ENCODE results near the gene PCDH9. TPM values are rescaled to one million over a fixed set of nuclear protein-coding genes. Genes with fewer than 3 reads are reported as not detected.

The PCDH9 gene
- total RNA-seq, 1 donor from 2014 or later, result 17.1 TPM

- intact Hi-C loops (cut with DNase I), result no loop called here
- DNase-seq (ENCODE audit: low spot score), result no peak
Measured at GRCh38 chr13:66415444-66415843, 814.7 kb downstream of the PCDH9 start.

GRCh38 chr13:66414066-66414800 lies 815.9 kb downstream of the PCDH9 start:
- intact Hi-C loops (cut with DNase I), result no loop called here
- DNase-seq (ENCODE audit: low spot score), result no peak

GRCh38 chr13:66410314-66410713 lies 819.8 kb downstream of the PCDH9 start:
- intact Hi-C loops (cut with DNase I), result no loop called here
- DNase-seq (ENCODE audit: low spot score), result no peak

- intact Hi-C loops (cut with DNase I), result no loop called here
- DNase-seq (ENCODE audit: low spot score), result no peak
Measured at GRCh38 chr13:66409542-66409941, 820.6 kb downstream of the PCDH9 start.

GRCh38 chr13:66407128-66407527 lies 823.0 kb downstream of the PCDH9 start:
- intact Hi-C loops (cut with DNase I), result no loop called here

GRCh38 chr13:66405908-66406802 lies 824.0 kb downstream of the PCDH9 start:
- no peak for DNase-seq (ENCODE audit: low spot score)
- intact Hi-C loops (cut with DNase I), result no loop called here

More at GRCh38 chr13:66407128-66407527, 823.0 kb downstream of the PCDH9 start:
- DNase-seq (ENCODE audit: low spot score), result no peak

GRCh38 chr13:66402546-66402945 lies 827.6 kb downstream of the PCDH9 start:
- no peak for DNase-seq (ENCODE audit: low spot score)
- intact Hi-C loops (cut with DNase I), result no loop called here

- intact Hi-C loops (cut with DNase I), result no loop called here
- no peak for DNase-seq (ENCODE audit: low spot score)
Measured at GRCh38 chr13:66402066-66402465, 828.1 kb downstream of the PCDH9 start.

- no peak for DNase-seq (ENCODE audit: low spot score)
Measured at GRCh38 chr13:66400292-66400691, 829.8 kb downstream of the PCDH9 start.

GRCh38 chr13:66399873-66400272 lies 830.3 kb downstream of the PCDH9 start:
- intact Hi-C loops (cut with DNase I), result no loop called here
- DNase-seq (ENCODE audit: low spot score), result no peak

More at GRCh38 chr13:66400292-66400691, 829.8 kb downstream of the PCDH9 start:
- intact Hi-C loops (cut with DNase I), result no loop called here

- intact Hi-C loops (cut with DNase I), result no loop called here
Measured at GRCh38 chr13:66397133-66397532, 833.0 kb downstream of the PCDH9 start.

GRCh38 chr13:66391322-66391721 lies 838.8 kb downstream of the PCDH9 start:
- intact Hi-C loops (cut with DNase I), result no loop called here
- no peak for DNase-seq (ENCODE audit: low spot score)

More at GRCh38 chr13:66397133-66397532, 833.0 kb downstream of the PCDH9 start:
- DNase-seq (ENCODE audit: low spot score), result peak; percentile 67

GRCh38 chr13:66378894-66379293 lies 851.2 kb downstream of the PCDH9 start:
- DNase-seq (ENCODE audit: low spot score), result no peak
- intact Hi-C loops (cut with DNase I), result no loop called here

GRCh38 chr13:66377569-66377968 lies 852.6 kb downstream of the PCDH9 start:
- intact Hi-C loops (cut with DNase I), result no loop called here
- DNase-seq (ENCODE audit: low spot score), result no peak

- no peak for DNase-seq (ENCODE audit: low spot score)
- intact Hi-C loops (cut with DNase I), result no loop called here
Measured at GRCh38 chr13:66375756-66376155, 854.4 kb downstream of the PCDH9 start.

- intact Hi-C loops (cut with DNase I), result no loop called here
- DNase-seq (ENCODE audit: low spot score), result no peak
Measured at GRCh38 chr13:66369666-66370065, 860.5 kb downstream of the PCDH9 start.

- intact Hi-C loops (cut with DNase I), result no loop called here
- DNase-seq (ENCODE audit: low spot score), result no peak
Measured at GRCh38 chr13:66367356-66367755, 862.8 kb downstream of the PCDH9 start.

GRCh38 chr13:66365101-66365500 lies 865.0 kb downstream of the PCDH9 start:
- intact Hi-C loops (cut with DNase I), result no loop called here
- no peak for DNase-seq (ENCODE audit: low spot score)

GRCh38 chr13:66364346-66364745 lies 865.8 kb downstream of the PCDH9 start:
- intact Hi-C loops (cut with DNase I), result no loop called here
- DNase-seq (ENCODE audit: low spot score), result no peak

- no peak for DNase-seq (ENCODE audit: low spot score)
- intact Hi-C loops (cut with DNase I), result no loop called here
Measured at GRCh38 chr13:66362485-66362884, 867.7 kb downstream of the PCDH9 start.
